Loucy (cell line): ENCODE results near the gene SERBP1.

ENCODE experiments used
- H2AFZ ChIP-seq: fragments of 200-600 bp; sonication (generic); 2 replicates; pipeline ENCODE4 v1.6.0; 2016; ENCODE audit warnings: antibody characterized with exemption, mild to moderate bottlenecking, low read length, moderate library complexity
- H3F3A ChIP-seq: fragments of 200-600 bp; 2 replicates; pipeline ENCODE4 v1.6.0; 2016; ENCODE audit warnings: antibody characterized with exemption, low read depth, mild to moderate bottlenecking
- H3K27me3 ChIP-seq: fragments of 200-600 bp; sonication (generic); 2 replicates; pipeline ENCODE4 v1.6.1; 2014; ENCODE audit warnings: low read length, mild to moderate bottlenecking; ENCODE audit not compliant: insufficient read depth, poor library complexity, severe bottlenecking
- H3K36me3 ChIP-seq: fragments of 200-600 bp; sonication (generic); 2 replicates; pipeline ENCODE4 v1.6.1; 2016; ENCODE audit warnings: low read length; ENCODE audit not compliant: insufficient read depth
- H3K4me1 ChIP-seq: fragments of 200-600 bp; sonication (generic); 2 replicates; pipeline ENCODE4 v1.5.1; 2014; ENCODE audit warnings: low read length, mild to moderate bottlenecking; ENCODE audit not compliant: insufficient read depth, poor library complexity, severe bottlenecking
- H3K4me2 ChIP-seq: fragments of 200-600 bp; sonication (generic); 2 replicates; pipeline ENCODE4 v1.6.0; 2014; ENCODE audit warnings: antibody characterized with exemption, low read length, low read depth, mild to moderate bottlenecking; ENCODE audit not compliant: poor library complexity, severe bottlenecking
- H3K4me3 ChIP-seq: fragments of 200-600 bp; sonication (generic); 2 replicates; pipeline ENCODE4 v1.5.1; 2014; ENCODE audit warnings: low read length, mild to moderate bottlenecking, mixed read lengths; ENCODE audit not compliant: poor library complexity, severe bottlenecking
- H3K79me2 ChIP-seq: fragments of 200-600 bp; sonication (generic); 2 replicates; pipeline ENCODE4 v1.6.1; 2014; ENCODE audit warnings: low read length; ENCODE audit not compliant: insufficient read depth
- H3K9ac ChIP-seq: fragments of 200-600 bp; sonication (generic); 2 replicates; pipeline ENCODE4 v1.6.0; 2014; ENCODE audit warnings: mild to moderate bottlenecking, low read depth, low read length, moderate library complexity; ENCODE audit not compliant: poor library complexity, severe bottlenecking
- H3K9me2 ChIP-seq: fragments of 200-600 bp; sonication (generic); replicated peaks from 2 replicates; pipeline ENCODE4 v1.6.1; 2016; ENCODE audit warnings: low read depth, low read length, mixed read lengths
- H3K9me3 ChIP-seq: fragments of 200-600 bp; sonication (generic); 2 replicates; pipeline ENCODE4 v1.6.1; 2014; ENCODE audit warnings: mild to moderate bottlenecking, antibody characterized with exemption, low read length, low read depth; ENCODE audit not compliant: insufficient read depth
- H4K20me1 ChIP-seq: fragments of 200-600 bp; sonication (generic); 2 replicates; pipeline ENCODE4 v1.6.0; 2014; ENCODE audit warnings: antibody characterized with exemption, low read length, mild to moderate bottlenecking; ENCODE audit not compliant: insufficient read depth, poor library complexity, severe bottlenecking
- EZH2phosphoT487 ChIP-seq: fragments of 200-600 bp; IDR thresholded peaks from 2 replicates; pipeline ENCODE4 v1.6.1; 2018; ENCODE audit warnings: antibody characterized with exemption, mild to moderate bottlenecking, moderate library complexity, borderline replicate concordance
- TF ChIP-seq, protein P1 (sequence below): fragments of 200-600 bp; sonication (generic); conservative IDR thresholded peaks from 2 replicates; pipeline ENCODE4 v1.5.1; 2014; ENCODE audit warnings: mild to moderate bottlenecking, antibody characterized with exemption, low read length

The SERBP1 gene

DNA sequence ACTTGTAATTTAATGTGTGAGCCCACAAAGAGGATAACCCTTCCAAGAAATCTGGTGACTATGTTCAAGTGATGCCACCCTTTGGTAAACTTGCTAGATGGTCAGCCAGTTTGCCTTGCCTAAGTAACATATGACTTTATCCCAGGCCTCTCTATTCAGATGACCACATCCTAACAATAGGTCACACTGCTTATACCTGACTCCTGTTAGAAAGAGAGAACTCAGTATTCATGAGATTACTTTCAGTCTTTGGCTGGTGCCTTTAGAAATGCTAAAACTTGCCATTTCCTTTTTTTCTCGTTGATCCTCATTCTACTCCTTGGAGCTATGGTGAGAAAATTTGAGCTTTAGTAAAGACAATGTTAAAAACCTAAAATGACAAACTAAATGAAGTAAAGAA is 28.5 kb upstream of the SERBP1 start:
- TF ChIP-seq, protein P1, sequence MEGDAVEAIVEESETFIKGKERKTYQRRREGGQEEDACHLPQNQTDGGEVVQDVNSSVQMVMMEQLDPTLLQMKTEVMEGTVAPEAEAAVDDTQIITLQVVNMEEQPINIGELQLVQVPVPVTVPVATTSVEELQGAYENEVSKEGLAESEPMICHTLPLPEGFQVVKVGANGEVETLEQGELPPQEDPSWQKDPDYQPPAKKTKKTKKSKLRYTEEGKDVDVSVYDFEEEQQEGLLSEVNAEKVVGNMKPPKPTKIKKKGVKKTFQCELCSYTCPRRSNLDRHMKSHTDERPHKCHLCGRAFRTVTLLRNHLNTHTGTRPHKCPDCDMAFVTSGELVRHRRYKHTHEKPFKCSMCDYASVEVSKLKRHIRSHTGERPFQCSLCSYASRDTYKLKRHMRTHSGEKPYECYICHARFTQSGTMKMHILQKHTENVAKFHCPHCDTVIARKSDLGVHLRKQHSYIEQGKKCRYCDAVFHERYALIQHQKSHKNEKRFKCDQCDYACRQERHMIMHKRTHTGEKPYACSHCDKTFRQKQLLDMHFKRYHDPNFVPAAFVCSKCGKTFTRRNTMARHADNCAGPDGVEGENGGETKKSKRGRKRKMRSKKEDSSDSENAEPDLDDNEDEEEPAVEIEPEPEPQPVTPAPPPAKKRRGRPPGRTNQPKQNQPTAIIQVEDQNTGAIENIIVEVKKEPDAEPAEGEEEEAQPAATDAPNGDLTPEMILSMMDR, result no peak
- no peak for TF ChIP-seq EZH2phosphoT487
- Histone ChIP-seq H3K4me1 (no peaks in the 10 kb centered on the region), H3K4me2 (no peak overlapping the region), H3K9me3 (no peaks in the 10 kb centered on the region), H3K36me3 (no peaks in the 10 kb centered on the region), H3K4me3 (no peak overlapping the region), H4K20me1 (no peaks in the 10 kb centered on the region), H3K9me2 (no peaks in the 10 kb centered on the region), H3F3A (no peaks in the 10 kb centered on the region), H3K9ac (no peak overlapping the region), H3K79me2 (no peaks in the 10 kb centered on the region), H3K27me3 (no peaks in the 10 kb centered on the region), H2AFZ (no peak overlapping the region)

DNA sequence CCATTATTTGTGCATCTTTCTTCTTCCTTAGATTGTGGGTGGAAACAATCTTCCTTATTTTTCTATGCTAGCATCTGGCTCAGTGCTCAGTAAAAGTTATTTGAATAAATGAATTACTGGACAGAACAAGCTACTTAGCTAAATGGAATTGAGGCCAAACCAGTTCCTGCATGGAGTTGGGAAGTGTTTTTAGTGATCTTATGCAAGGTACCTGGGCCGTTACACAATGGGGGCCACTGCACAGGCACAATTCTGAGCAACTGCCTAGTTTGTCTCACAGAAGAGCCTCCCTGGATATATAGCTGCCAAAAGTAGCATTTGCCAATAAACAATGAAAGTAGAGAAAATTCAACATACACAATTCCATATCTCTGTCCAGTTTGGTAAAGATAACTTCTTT is 27.0 kb upstream of the SERBP1 start:
- H4K20me1 ChIP-seq, result no peaks in the 10 kb centered on the region

DNA sequence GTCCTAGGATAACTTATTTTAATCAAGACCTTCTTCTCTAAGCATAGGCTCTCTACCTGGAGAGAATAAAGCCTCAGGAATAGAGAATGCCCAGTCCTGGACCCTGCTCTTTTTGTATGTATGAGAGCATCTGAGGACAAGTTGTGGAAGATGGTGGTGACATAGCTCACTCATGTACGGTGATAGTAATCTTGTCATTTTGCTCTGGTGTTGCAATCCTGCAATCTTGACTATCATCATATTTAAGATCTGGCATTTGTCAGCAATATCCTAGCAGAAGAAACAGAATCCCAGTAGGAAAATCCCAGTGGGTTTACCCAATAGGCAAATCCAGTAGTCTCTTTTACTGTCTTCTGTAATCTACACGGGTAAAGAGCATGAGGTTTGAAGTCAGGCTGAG is 21.6 kb upstream of the SERBP1 start:
- H3K27me3 ChIP-seq, result no peaks in the 10 kb centered on the region
- TF ChIP-seq, protein P1, result no peak
- no peak for TF ChIP-seq EZH2phosphoT487
- H3K4me2 ChIP-seq, result no peak overlapping the region
- H3K4me1 ChIP-seq, result peaks cover 25% of the 10 kb centered on the region
- H2AFZ ChIP-seq, result no peak overlapping the region
- H3K9ac ChIP-seq, result no peak overlapping the region
- no peaks in the 10 kb centered on the region for H3K9me3 ChIP-seq
- no peaks in the 10 kb centered on the region for H3K36me3 ChIP-seq
- no peak overlapping the region for H3K4me3 ChIP-seq
- no peaks in the 10 kb centered on the region for H3F3A ChIP-seq
- no peaks in the 10 kb centered on the region for H3K9me2 ChIP-seq
- no peaks in the 10 kb centered on the region for H4K20me1 ChIP-seq
- no peaks in the 10 kb centered on the region for H3K79me2 ChIP-seq

More for the DNA sequence above, 27.0 kb upstream of the SERBP1 start:
- Histone ChIP-seq H3K4me1 (peaks cover 9% of the 10 kb centered on the region), H3K79me2 (no peaks in the 10 kb centered on the region), H3K4me3 (no peak overlapping the region), H3K36me3 (no peaks in the 10 kb centered on the region), H3K4me2 (no peak overlapping the region), H3K9me3 (no peaks in the 10 kb centered on the region), H3K9ac (no peak overlapping the region), H3F3A (no peaks in the 10 kb centered on the region), H3K27me3 (no peaks in the 10 kb centered on the region), H3K9me2 (no peaks in the 10 kb centered on the region), H2AFZ (0 out of 2 replicates have a peak overlapping the region, but pooled peaks have one; percentile 25)
- no peak for TF ChIP-seq EZH2phosphoT487

DNA sequence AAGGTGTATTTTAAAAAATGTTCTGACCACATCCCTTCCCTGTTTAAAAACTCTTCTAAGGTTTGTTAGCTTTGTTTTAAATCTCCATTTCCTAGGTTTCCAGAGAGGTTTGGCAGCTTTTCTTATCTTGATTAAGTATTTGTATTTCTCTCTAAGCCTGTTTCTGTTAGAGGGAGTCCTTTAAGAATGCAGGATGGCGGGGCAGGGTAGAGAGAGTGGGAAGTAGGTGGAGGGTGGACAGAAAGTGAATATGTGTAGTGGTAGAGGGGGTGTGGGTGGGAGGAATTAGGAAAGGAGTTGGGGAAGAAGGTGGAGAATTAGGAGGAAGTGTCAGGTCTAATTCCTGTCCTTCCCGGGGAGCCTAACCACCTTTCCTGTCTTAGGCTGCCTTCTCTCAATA is 21.2 kb upstream of the SERBP1 start:
- H3F3A ChIP-seq, result no peaks in the 10 kb centered on the region
- no peak overlapping the region for H3K4me2 ChIP-seq
- H3K9me2 ChIP-seq, result no peaks in the 10 kb centered on the region
- H3K36me3 ChIP-seq, result no peaks in the 10 kb centered on the region
- H3K9ac ChIP-seq, result no peak overlapping the region
- no peaks in the 10 kb centered on the region for H3K27me3 ChIP-seq
- no peaks in the 10 kb centered on the region for H3K79me2 ChIP-seq
- H3K4me1 ChIP-seq, result peaks cover 30% of the 10 kb centered on the region
- H3K4me3 ChIP-seq, result no peak overlapping the region
- H4K20me1 ChIP-seq, result no peaks in the 10 kb centered on the region
- no peaks in the 10 kb centered on the region for H3K9me3 ChIP-seq
- TF ChIP-seq, protein P1, result no peak
- no peak for TF ChIP-seq EZH2phosphoT487
- H2AFZ ChIP-seq, result no peak overlapping the region
